MCF 10A (cell line): ENCODE measurements around the gene FKBP1B. TPM values are rescaled to one million over a fixed set of nuclear protein-coding genes. Genes with fewer than 3 reads are reported as not detected.

ENCODE experiments used
- BruUV-seq: library from RNA; stranded (reverse); fragments of 400-500 nt; replicated peaks from 2 replicates; lab custom pipeline; 2021; lab: Mats Ljungman, UMichigan
- CTCF ChIA-PET: fragments of 300-600 bp; sonication (Branson Sonifier 250); formaldehyde crosslinking; extraction: SDS; loops from one replicate; lab custom pipeline; 2021; ENCODE audit warnings: antibody characterized with exemption, inconsistent platforms; lab: Yijun Ruan, JAX
- POLR2A ChIA-PET: fragments of 300-600, 350-650 bp; sonication (Branson Sonifier 250); formaldehyde crosslinking; extraction: SDS; loops from one replicate; lab custom pipeline; 2020; ENCODE audit warnings: antibody characterized with exemption, inconsistent platforms; lab: Yijun Ruan, JAX
- DNase-seq: peaks from one replicate; pipeline ENCODE4 v3.0.0-alpha.2; 2018; ENCODE audit not compliant: unreplicated experiment
- H3K27ac Mint-ChIP-seq: one replicate; pipeline ENCODE4 v1.8.0; 2022; ENCODE audit warnings: mild to moderate bottlenecking, low read depth, mixed read lengths; ENCODE audit not compliant: unreplicated experiment
- H3K27me3 Mint-ChIP-seq: one replicate; pipeline ENCODE4 v1.8.0; 2022; ENCODE audit warnings: mixed read lengths; ENCODE audit not compliant: insufficient read depth, unreplicated experiment
- H3K36me3 Mint-ChIP-seq: one replicate; pipeline ENCODE4 v1.8.0; 2022; ENCODE audit warnings: mild to moderate bottlenecking, moderate library complexity, mixed read lengths; ENCODE audit not compliant: insufficient read depth, unreplicated experiment
- H3K4me1 Mint-ChIP-seq: one replicate; pipeline ENCODE4 v1.8.0; 2022; ENCODE audit warnings: mixed read lengths; ENCODE audit not compliant: insufficient read depth, unreplicated experiment
- H3K4me3 Mint-ChIP-seq: one replicate; pipeline ENCODE4 v1.8.0; 2022; ENCODE audit warnings: mild to moderate bottlenecking, moderate library complexity, mixed read lengths; ENCODE audit not compliant: unreplicated experiment
- H3K9me3 Mint-ChIP-seq: one replicate; pipeline ENCODE4 v1.8.0; 2022; ENCODE audit warnings: mixed read lengths; ENCODE audit not compliant: unreplicated experiment
- intact Hi-C: fragments of 100-400 bp; cut with micrococcal nuclease; formaldehyde crosslinking; loops from 2 replicates; pipeline ENCODE4 v1.14.1; 2022
- total RNA-seq: library from RNA; stranded (reverse); gene quantifications from 2 replicates; pipeline ENCODE4 v1.2.3, GENCODE V29; 2022
- TF ChIP-seq, protein P1 (sequence below): fragments of 200-600 bp; IDR thresholded peaks from one replicate; pipeline ENCODE4 v1.8.0; 2022; ENCODE audit warnings: antibody characterized with exemption, mild to moderate bottlenecking; ENCODE audit not compliant: unreplicated experiment

Gene FKBP1B
- total RNA-seq, 1 experiment from 2014 or later = 1.7 TPM

DNA sequence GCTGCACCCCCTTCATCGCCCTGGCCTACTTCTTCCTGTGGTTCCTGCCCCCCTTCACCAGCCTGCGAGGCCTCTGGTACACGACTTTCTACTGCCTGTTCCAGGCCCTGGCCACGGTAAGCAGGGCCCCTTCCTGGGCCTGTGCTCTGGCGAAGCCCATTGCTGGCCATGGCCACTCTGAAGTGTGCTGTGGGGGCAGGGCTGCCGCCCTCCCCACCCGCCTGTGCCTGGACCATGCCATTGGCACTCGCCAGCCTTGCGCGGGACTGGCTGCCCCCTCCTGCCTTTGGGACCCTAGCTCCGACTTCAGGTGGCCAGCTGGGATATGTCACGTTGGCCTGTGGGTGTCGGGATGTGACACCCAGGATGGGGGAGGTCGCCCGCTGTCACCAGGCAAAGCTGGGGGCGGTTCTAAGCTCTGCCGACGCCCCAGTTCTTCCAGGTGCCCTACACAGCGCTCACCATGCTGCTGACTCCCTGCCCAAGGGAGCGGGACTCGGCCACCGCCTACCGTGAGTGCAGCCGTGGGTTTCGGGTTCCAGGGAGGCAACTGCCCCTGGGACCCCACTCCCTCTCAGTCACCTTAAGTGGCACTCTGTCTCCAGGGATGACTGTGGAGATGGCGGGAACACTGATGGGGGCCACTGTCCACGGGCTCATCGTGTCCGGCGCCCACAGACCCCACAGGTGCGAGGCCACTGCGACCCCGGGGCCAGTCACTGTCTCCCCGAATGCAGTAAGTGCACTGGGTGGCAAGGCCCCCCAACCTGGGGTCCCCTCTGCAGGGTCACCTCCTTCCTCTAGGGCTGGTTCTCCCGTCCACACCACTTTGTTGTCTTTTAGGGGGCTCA lies 32.5 kb upstream of the FKBP1B start:
- BruUV-seq = no TSS peak
- Mint-ChIP-seq H3K9me3 (no peaks in the 10 kb centered on the region), H3K27ac (peak overlapping the region; percentile 81), H3K36me3 (no peaks in the 10 kb centered on the region), H3K4me3 (no peak overlapping the region), H3K27me3 (no peaks in the 10 kb centered on the region), H3K4me1 (peaks cover 21% of the 10 kb centered on the region)
- intact Hi-C loops = no loop called here
- DNase-seq = no peak
- TF ChIP-seq, protein P1, sequence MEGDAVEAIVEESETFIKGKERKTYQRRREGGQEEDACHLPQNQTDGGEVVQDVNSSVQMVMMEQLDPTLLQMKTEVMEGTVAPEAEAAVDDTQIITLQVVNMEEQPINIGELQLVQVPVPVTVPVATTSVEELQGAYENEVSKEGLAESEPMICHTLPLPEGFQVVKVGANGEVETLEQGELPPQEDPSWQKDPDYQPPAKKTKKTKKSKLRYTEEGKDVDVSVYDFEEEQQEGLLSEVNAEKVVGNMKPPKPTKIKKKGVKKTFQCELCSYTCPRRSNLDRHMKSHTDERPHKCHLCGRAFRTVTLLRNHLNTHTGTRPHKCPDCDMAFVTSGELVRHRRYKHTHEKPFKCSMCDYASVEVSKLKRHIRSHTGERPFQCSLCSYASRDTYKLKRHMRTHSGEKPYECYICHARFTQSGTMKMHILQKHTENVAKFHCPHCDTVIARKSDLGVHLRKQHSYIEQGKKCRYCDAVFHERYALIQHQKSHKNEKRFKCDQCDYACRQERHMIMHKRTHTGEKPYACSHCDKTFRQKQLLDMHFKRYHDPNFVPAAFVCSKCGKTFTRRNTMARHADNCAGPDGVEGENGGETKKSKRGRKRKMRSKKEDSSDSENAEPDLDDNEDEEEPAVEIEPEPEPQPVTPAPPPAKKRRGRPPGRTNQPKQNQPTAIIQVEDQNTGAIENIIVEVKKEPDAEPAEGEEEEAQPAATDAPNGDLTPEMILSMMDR = no peak
- ChIA-PET CTCF (interaction anchor here (0.5 kb wide), 1 partner anchor 1353 kb away, joined by 3 read pairs; no protein-coding TSS in a partner anchor), POLR2A (no interaction called here)

DNA sequence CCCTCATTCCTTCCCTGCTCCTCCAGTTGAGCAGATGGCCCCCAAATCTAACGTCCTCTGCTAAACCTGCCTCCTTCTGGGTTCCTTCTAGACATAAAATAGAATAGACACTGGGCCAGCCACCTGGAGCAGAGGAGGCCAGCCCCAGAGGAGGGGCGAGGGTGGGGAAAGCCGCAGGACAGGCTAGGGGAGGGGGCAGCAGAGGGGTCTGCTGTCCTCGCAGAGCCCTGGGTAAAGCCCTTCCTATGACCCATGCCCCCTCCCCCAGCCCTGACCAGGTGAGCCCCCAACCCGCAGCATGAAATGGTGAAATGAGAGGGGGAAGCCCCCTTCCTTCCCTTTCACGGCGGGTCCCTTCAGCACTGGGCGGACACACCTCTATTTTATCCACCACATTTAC lies 31.8 kb upstream of the FKBP1B start:
- Mint-ChIP-seq H3K36me3 (no peaks in the 10 kb centered on the region), H3K27me3 (no peaks in the 10 kb centered on the region), H3K4me1 (peaks cover 21% of the 10 kb centered on the region), H3K27ac (no peak overlapping the region), H3K4me3 (no peak overlapping the region), H3K9me3 (no peaks in the 10 kb centered on the region)
- DNase-seq = no peak
- TF ChIP-seq, protein P1 = no peak
- ChIA-PET POLR2A (no interaction called here), CTCF (no interaction called here)
- intact Hi-C loops = no loop called here
- BruUV-seq = no TSS peak

DNA sequence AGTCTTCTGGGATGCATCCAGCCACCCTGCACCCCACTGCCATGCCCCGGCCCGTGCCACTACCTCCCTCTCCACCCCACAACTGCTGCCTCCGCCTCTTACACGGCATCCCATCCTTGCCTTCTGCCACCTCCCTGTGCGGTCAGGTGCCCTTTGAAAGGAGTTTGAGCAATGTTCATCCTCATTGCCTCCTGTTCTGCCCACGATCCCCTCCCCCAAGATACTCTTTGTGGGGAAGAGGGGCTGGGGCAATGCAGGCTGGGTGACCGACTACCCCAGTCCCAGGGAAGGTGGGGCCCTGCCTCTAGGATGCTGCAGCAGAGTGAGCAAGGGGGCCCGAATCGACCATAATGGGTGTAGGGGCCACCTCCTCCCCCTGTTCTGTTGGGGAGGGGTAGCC lies 31.3 kb upstream of the FKBP1B start:
- Mint-ChIP-seq H3K4me1 (peaks cover 21% of the 10 kb centered on the region), H3K36me3 (no peaks in the 10 kb centered on the region), H3K4me3 (no peak overlapping the region), H3K27me3 (no peaks in the 10 kb centered on the region), H3K9me3 (no peaks in the 10 kb centered on the region), H3K27ac (no peak overlapping the region)
- intact Hi-C loops = no loop called here
- TF ChIP-seq, protein P1 = no peak
- no TSS peak for BruUV-seq
- ChIA-PET POLR2A (no interaction called here), CTCF (no interaction called here)
- DNase-seq = no peak

DNA sequence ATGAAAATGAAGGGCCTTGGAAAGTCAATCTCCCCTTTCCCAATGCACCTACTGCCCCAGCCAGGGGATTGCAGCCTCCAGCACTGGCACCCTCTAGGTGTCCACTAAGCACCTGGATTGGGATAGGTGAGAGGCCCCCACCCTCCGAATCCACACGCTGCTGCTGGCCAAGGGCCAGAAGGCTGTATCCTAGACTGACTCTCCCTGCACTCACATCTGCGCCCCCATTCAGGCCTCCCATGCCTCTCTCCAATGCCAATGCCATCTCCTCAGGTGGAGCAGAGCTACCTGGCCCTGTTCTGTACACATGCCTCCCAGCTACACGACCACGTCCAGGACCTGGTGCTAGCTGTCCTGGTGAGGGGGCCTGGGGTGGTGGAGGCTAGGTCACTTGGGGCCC lies 29.8 kb upstream of the FKBP1B start:
- Mint-ChIP-seq H3K27me3 (no peaks in the 10 kb centered on the region), H3K9me3 (no peaks in the 10 kb centered on the region), H3K4me3 (no peak overlapping the region), H3K4me1 (peaks cover 21% of the 10 kb centered on the region), H3K27ac (no peak overlapping the region), H3K36me3 (no peaks in the 10 kb centered on the region)
- ChIA-PET CTCF (no interaction called here), POLR2A (no interaction called here)
- TF ChIP-seq, protein P1 = no peak
- BruUV-seq = no TSS peak
- DNase-seq = no peak
- intact Hi-C loops = no loop called here
